Glutamatergic neuron (in vitro differentiated cells): ENCODE measurements around the gene NTM. TPM values are rescaled to one million over a fixed set of nuclear protein-coding genes. Genes with fewer than 3 reads are reported as not detected.

Experiments used
- DNase-seq: peaks from one replicate; pipeline ENCODE4 v3.0.0; 2022
- H3K27ac Mint-ChIP-seq: one replicate; pipeline ENCODE4 v1.8.0; 2020; ENCODE audit warnings: mild to moderate bottlenecking, mixed read lengths, inconsistent platforms; ENCODE audit not compliant: unreplicated experiment
- H3K27me3 Mint-ChIP-seq: one replicate; pipeline ENCODE4 v1.8.0; 2020; ENCODE audit warnings: mild to moderate bottlenecking, moderate library complexity, mixed read lengths, inconsistent platforms; ENCODE audit not compliant: unreplicated experiment
- H3K36me3 Mint-ChIP-seq: one replicate; pipeline ENCODE4 v1.8.0; 2020; ENCODE audit warnings: mild to moderate bottlenecking, mixed read lengths, inconsistent platforms; ENCODE audit not compliant: unreplicated experiment
- H3K4me1 Mint-ChIP-seq: one replicate; pipeline ENCODE4 v1.8.0; 2020; ENCODE audit warnings: mild to moderate bottlenecking, low read depth, mixed read lengths, inconsistent platforms; ENCODE audit not compliant: unreplicated experiment
- H3K4me3 Mint-ChIP-seq: one replicate; pipeline ENCODE4 v1.8.0; 2020; ENCODE audit warnings: mild to moderate bottlenecking, mixed read lengths, inconsistent platforms; ENCODE audit not compliant: unreplicated experiment
- H3K9me3 Mint-ChIP-seq: one replicate; pipeline ENCODE4 v1.8.0; 2020; ENCODE audit warnings: mild to moderate bottlenecking, moderate library complexity, mixed read lengths, inconsistent platforms; ENCODE audit not compliant: unreplicated experiment
- CTCF ChIP-seq: fragments of 200-600 bp; sonication (generic); IDR thresholded peaks from one replicate; pipeline ENCODE4 v1.5.0; 2021; ENCODE audit not compliant: partially characterized antibody, unreplicated experiment
- total RNA-seq: library from RNA; stranded (reverse); fragmentation: NEBNext Ultra II Directional; extraction: Animal tissue kit (Norgen Biotek cat#: 25700); gene quantifications from one replicate; pipeline ENCODE4 v1.2.1, GENCODE V29; 2021; ENCODE audit not compliant: unreplicated experiment

Gene NTM
- total RNA-seq, 1 donor from 2014 or later = 1.2 TPM

- peaks cover 2% of the 10 kb centered on the region for H3K9me3 Mint-ChIP-seq
- H3K27ac Mint-ChIP-seq = no peak overlapping the region
- DNase-seq = no peak
- no peak overlapping the region for H3K4me3 Mint-ChIP-seq
- no peaks in the 10 kb centered on the region for H3K36me3 Mint-ChIP-seq
- H3K4me1 Mint-ChIP-seq = peaks cover 8% of the 10 kb centered on the region
- no peak for TF ChIP-seq CTCF
- peaks cover 5% of the 10 kb centered on the region for H3K27me3 Mint-ChIP-seq
Observed at GRCh38 chr11:132332521-132332920, 962.1 kb downstream of the NTM start.

DNA sequence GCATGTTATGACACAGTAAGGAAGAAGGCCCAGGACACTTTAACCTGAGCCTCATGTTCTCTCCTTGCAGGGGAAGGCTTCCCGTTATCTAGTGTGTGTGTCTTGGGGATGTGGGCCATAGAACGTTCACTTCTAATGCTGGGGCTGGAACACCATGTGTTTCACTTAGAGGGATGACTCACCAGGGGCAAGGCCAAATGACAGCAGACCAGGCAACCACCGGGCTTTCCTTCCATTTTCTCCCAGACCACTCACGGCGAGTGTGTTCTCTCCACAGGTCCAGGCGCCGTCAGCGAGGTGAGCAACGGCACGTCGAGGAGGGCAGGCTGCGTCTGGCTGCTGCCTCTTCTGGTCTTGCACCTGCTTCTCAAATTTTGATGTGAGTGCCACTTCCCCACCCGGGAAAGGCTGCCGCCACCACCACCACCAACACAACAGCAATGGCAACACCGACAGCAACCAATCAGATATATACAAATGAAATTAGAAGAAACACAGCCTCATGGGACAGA is 964.4 kb downstream of the NTM start:
- H3K27me3 Mint-ChIP-seq = peaks cover 5% of the 10 kb centered on the region
- no peak for TF ChIP-seq CTCF
- DNase-seq = no peak
- no peak overlapping the region for H3K27ac Mint-ChIP-seq
- peaks cover 8% of the 10 kb centered on the region for H3K4me1 Mint-ChIP-seq
- no peaks in the 10 kb centered on the region for H3K36me3 Mint-ChIP-seq
- peaks cover 3% of the 10 kb centered on the region for H3K9me3 Mint-ChIP-seq
- no peak overlapping the region for H3K4me3 Mint-ChIP-seq

DNA sequence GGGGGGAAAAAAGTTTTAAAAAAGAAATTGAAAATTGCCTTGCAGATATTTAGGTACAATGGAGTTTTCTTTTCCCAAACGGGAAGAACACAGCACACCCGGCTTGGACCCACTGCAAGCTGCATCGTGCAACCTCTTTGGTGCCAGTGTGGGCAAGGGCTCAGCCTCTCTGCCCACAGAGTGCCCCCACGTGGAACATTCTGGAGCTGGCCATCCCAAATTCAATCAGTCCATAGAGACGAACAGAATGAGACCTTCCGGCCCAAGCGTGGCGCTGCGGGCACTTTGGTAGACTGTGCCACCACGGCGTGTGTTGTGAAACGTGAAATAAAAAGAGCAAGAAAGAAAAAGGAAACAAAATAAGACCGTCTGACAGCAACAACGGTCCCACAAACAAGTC is 964.9 kb downstream of the NTM start:
- TF ChIP-seq CTCF = no peak
- Mint-ChIP-seq H3K36me3 (no peaks in the 10 kb centered on the region), H3K9me3 (peaks cover 3% of the 10 kb centered on the region), H3K27me3 (peaks cover 5% of the 10 kb centered on the region), H3K27ac (no peak overlapping the region), H3K4me3 (no peak overlapping the region), H3K4me1 (peaks cover 4% of the 10 kb centered on the region)
- no peak for DNase-seq

GRCh38 chr11:132336781-132337535 is 966.5 kb downstream of the NTM start:
- Mint-ChIP-seq H3K4me3 (no peak overlapping the region), H3K4me1 (no peaks in the 10 kb centered on the region), H3K9me3 (peaks cover 3% of the 10 kb centered on the region), H3K36me3 (no peaks in the 10 kb centered on the region), H3K27me3 (peaks cover 5% of the 10 kb centered on the region), H3K27ac (no peak overlapping the region)
- DNase-seq = no peak
- TF ChIP-seq CTCF = no peak

GRCh38 chr11:132337819-132338416 is 967.5 kb downstream of the NTM start:
- no peak for TF ChIP-seq CTCF
- Mint-ChIP-seq H3K36me3 (no peaks in the 10 kb centered on the region), H3K27ac (no peak overlapping the region), H3K9me3 (peaks cover 3% of the 10 kb centered on the region), H3K27me3 (peaks cover 1% of the 10 kb centered on the region), H3K4me1 (no peaks in the 10 kb centered on the region), H3K4me3 (no peak overlapping the region)
- DNase-seq = no peak
